GM23248 (cell line): ENCODE results near the gene ETFBKMT.
"Not testable (repeated sequence)": the region's sequence is repeated elsewhere in the genome, so short reads cannot be mapped to it uniquely, and the experiment has no call there.

Experiments
- EZH2 ChIP-seq: fragments of 200-600 bp; sonication (generic); IDR thresholded peaks from 2 replicates; pipeline ENCODE4 v1.6.1; 2018; ENCODE audit warnings: antibody characterized with exemption, mild to moderate bottlenecking; ENCODE audit not compliant: insufficient read depth, poor library complexity, severe bottlenecking
- EZH2phosphoT487 ChIP-seq: fragments of 200-600 bp; sonication (generic); IDR thresholded peaks from 2 replicates; pipeline ENCODE4 v1.6.1; 2018; ENCODE audit warnings: antibody characterized with exemption, moderate library complexity, mild to moderate bottlenecking, low read depth; ENCODE audit not compliant: insufficient read depth

GRCh38 chr12:31718542-31719198 is 59.2 kb downstream of the ETFBKMT start:
- not testable (repeated sequence) for TF ChIP-seq EZH2phosphoT487, EZH2
